SU-DHL-6 (cell line): ENCODE measurements around the gene BMP6.

Experiments used
- EZH2phosphoT487 ChIP-seq: fragments of 200-600 bp; sonication (generic), shearing (Covaris generic); conservative IDR thresholded peaks from 2 replicates; pipeline ENCODE4 v1.6.1; 2018; ENCODE audit warnings: mild to moderate bottlenecking, antibody characterized with exemption, low read length, moderate library complexity, mixed read lengths
- TF ChIP-seq, protein P1 (sequence below): fragments of 200-600 bp; sonication (generic); IDR thresholded peaks from one replicate; pipeline ENCODE4 v1.5.1; 2017; ENCODE audit warnings: antibody characterized with exemption, mild to moderate bottlenecking, low read length, moderate library complexity; ENCODE audit not compliant: insufficient read depth, poor library complexity, severe bottlenecking

DNA sequence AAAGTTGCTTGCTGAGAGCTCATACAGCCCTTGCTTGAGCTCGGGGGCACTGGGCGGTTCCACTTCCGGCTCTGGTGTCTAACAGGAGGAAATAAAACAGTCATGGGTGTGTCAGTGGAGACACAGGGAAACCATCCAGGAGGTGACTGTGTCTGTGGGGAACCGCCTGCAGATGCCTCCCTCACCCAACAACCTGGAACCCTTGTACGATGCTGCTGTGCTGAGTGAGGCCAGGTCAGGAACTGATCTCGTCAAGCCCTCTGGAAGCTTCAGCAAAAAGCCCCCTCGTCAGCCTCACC, 169.2 kb downstream of the BMP6 start:
- TF ChIP-seq EZH2phosphoT487 = no peak
- TF ChIP-seq, protein P1, sequence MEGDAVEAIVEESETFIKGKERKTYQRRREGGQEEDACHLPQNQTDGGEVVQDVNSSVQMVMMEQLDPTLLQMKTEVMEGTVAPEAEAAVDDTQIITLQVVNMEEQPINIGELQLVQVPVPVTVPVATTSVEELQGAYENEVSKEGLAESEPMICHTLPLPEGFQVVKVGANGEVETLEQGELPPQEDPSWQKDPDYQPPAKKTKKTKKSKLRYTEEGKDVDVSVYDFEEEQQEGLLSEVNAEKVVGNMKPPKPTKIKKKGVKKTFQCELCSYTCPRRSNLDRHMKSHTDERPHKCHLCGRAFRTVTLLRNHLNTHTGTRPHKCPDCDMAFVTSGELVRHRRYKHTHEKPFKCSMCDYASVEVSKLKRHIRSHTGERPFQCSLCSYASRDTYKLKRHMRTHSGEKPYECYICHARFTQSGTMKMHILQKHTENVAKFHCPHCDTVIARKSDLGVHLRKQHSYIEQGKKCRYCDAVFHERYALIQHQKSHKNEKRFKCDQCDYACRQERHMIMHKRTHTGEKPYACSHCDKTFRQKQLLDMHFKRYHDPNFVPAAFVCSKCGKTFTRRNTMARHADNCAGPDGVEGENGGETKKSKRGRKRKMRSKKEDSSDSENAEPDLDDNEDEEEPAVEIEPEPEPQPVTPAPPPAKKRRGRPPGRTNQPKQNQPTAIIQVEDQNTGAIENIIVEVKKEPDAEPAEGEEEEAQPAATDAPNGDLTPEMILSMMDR = no peak
